Epidermal melanocyte (primary cell): ENCODE results near the gene PHETA1.

Experiments
- DNase-seq: peaks from one replicate; pipeline ENCODE4 v3.0.0; 2011; ENCODE audit warnings: low spot score; ENCODE audit not compliant: insufficient read length

Gene PHETA1, protein sequence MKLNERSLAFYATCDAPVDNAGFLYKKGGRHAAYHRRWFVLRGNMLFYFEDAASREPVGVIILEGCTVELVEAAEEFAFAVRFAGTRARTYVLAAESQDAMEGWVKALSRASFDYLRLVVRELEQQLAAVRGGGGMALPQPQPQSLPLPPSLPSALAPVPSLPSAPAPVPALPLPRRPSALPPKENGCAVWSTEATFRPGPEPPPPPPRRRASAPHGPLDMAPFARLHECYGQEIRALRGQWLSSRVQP

DNA sequence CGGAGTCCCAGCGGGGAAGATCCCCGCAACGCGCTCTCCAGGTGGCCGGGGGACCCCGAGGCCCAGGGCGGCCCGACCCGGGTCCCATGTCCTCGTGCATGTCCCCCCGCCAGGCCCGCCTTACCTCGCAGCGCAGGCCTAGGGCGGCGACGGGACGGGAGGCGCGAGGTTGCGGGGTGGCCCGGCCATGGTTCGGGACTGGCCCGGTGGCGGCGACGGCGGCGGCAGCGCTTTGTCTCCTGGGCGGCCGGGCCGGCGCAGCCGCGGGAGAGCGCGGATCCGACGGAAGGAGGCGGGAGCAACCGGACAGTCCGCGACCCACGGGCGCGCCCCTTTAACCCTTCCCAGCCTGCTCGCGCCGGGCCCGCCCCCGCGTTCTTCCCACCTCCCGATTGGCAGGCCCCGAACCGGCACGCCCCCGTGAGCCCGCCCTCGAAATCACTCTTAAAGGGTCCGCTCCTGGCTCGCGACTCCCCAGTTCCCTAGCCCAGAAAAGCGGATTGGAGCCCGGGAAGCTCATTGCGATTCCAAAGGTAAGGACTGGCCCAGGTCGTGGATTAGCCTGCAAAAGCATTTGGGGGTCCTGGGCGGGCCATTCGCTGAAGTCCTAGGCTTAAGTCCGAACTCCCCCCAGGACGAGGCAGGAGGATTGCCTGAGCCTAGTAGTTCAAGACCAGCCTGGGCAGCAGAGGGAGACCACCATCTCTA lies at the start of gene PHETA1:
TSS of gene PHETA1 (minus strand) at position 308 of the 708 bp plus-strand sequence. CDS start 5,668 bp downstream, outside the sequence.
- peak; percentile 98 for DNase-seq

DNA sequence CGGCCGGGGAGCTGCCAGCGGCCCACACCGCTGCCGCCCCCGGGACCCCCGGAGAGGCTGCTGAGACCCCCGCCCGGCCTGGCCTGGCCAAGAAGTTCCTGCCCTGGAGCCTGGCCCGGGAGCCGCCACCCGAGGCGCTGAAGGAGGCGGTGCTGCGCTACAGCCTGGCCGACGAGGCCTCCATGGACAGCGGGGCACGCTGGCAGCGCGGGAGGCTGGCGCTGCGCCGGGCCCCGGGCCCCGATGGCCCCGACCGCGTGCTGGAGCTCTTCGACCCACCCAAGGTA lies 49.6 kb upstream of the PHETA1 start:
- no peak for DNase-seq

DNA sequence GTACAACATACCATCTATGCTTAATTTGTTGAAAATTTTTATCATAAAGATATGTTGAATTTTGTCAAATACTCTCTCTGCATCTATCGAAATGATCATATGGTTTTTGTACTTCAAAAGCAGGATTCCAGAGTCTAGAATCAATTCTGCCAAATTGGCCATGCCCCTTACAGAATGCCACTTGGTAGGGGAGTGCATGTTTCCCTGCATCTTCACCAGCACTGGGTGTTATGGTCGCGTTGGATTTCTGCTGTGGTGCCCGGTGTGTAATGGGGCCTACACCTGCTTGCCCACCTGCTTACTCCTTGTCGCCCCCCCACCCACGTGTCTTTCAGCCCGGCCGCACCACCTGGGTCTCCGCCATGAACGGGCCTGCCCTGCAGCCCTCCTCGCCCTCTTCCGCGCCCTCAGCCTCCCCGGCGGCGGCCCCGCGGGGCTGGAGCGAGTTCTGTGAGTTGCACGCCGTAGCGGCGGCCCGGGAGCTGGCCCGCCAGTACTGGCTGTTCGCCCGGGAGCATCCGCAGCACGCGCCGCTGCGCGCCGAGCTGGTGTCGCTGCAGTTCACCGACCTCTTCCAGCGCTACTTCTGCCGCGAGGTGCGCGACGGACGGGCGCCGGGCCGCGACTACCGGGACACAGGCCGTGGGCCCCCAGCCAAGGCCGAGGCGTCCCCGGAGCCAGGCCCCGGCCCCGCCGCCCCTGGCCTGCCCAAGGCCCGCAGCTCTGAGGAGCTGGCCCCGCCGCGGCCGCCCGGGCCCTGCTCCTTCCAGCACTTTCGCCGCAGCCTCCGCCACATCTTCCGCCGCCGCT lies 49.1 kb upstream of the PHETA1 start:
- DNase-seq = no peak

DNA sequence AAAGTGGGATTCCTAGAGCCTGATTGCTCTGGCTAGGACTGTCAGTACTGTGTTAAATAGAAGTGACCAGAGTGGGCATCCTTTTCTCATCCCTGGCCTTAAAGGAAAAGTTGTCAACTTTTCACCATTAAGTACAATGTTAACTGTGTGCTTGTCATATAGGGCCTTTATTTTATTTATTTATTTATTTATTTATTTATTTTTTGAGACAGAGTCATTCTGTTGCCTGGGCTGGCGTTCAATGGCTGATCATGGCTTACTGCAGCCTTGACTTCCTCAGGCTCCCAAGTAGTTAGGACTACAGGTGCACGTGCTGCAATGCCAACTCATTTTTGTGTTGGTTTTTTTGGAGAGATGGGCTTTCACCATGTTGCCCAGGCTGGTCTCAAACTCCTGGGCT lies 48.4 kb upstream of the PHETA1 start:
- no peak for DNase-seq

DNA sequence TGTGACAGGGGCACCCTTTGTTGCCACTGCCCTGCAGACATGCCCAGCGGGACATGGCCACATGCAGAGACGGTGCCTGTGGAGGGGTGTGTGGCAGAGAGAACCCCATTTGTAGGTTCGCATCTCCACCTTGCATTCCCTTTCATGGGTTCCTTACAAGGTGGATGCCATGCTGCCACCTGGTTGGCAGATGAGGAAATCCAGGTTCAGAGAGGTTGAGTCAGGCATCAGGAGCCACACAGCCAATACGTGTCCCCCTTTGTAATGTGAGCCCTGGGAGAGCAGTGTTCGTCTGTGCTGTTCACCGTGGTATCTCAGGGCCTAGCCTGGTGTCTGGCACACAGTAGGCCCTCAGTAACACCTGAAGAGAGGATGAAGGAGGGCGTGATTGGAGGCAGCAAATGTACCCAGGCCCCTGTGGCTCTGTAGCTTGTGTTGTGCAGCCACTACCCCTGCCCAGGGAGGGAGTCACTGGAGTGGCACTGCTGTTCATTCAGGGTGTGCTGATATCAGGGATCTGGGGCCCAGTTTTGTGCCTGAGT lies 45.9 kb upstream of the PHETA1 start:
- no peak for DNase-seq

DNA sequence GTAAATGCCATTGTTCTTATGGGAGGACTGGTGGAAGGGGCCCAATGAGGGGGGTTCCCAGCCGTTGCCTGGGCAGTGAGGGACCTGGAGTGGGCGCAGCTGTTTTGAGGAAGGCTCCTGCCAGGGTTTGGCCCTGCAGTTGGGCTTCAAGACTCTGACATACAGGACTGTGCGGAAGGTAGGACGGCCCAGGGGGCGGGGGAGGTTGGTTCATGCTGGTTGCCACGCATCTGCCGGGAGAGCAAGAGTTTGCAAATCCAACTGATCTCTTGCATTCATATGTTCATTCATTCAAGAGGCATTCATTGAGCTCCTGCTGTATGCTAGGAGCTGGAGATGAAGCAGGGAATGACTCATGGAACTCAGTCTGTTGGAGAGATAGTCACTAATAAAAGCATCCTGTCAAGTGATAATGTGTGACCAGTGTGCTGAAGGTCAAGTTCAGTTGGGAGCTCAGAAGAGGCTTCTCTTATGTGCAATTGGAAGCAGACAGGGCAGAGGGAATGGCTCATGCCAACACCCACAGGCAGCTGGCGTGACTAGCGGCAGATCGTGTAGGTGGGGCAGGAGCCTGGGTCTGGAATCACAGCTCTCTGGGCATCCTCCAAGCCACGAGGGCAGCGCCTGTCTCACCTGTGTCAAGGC lies 44.7 kb upstream of the PHETA1 start:
- DNase-seq = peak; percentile 69

DNA sequence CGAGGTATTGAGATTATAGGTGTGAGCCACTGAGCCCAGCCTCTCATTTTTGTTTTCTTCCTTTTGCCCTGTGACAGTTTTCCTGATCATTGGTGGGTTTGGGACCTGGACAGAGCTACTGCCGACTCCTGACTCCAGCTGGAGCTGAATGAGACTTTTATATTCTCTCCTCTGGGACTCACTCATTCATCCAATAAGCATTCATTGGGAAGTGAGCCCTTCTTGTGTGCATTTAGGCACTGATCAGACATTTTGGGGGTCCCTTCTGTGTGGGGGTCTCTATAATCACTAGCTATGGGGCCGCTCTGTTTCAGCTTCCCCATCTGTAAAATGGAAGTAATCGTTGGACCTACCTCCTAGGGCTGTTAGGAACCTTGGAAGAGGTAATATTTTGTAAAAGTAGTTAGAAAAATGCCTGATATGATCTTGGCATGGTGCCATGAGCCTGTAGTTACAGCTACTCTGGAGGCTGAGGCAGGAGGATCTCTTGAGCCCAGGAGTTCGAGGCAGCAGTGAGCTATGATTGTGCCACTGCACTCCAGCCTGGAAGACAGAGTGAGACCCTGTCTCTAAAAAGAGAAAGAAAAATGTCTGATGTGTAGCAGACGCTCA lies 44.0 kb upstream of the PHETA1 start:
- DNase-seq = no peak

DNA sequence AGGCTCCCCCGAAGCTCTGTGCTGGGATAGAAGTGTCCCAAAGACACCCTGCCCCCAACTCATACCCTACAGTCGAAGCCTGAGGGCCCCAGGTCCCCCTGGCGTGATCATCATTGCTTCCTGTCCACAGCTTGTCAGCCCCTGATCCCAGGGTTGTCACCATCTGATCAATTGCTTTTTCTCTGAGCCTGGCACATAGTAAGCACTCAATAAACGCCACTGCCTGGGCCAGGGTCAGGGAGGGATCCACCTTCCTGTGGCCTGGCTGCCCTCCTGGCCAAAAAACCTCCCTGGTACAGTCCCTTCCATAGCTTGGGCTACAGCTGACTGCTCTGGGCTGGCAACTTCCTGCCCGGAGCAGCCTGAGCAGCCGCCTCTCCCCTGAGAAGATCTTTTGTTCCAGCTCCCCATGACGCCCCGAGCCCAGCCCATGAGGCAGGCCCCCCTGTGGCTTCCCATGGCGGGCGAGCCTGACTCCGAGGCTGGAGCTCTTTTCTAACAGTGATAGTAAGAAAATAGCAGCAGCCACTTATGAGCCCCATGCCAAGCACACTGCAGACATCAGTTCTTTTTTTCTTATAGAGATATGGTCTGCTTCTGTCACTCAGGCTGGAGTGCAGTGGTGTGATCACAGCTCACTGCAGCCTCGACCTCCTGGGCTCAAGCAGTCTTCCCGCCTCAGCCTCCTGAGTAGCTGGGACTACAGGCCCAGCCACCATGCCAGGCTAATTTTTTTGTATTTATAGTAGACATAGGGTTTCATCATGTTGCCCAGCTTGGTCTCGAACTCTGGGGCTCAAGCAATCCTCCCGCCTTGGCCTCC lies 43.3 kb upstream of the PHETA1 start:
- peak; percentile 84 for DNase-seq

DNA sequence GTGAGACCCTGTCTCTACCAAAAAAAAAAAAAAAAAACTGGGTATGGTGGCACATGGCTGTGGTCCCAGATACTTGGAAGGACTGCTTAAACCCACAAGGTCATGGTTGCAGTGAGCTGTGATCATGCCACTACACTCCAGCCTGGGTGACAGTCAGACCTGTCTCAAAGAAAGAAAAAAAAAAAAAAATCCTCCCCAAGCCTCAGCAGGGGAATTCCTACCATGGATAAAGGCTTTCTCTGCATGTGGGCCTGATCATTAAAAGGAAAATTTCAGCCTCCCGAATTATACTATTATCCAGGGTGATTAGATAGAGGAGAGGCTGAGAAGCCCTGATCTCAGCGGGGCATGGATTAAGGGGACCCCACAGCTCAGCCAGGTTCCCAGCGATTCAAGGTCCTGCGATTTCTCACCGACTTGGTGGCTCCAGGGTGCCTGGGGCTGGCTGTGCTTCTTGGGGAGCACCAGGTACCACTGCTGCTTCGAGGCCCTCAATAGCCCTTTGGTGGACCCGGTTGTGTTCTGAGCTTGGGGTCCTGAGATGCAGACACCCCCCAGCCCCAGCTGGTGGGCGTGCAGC lies 42.4 kb upstream of the PHETA1 start:
- no peak for DNase-seq

DNA sequence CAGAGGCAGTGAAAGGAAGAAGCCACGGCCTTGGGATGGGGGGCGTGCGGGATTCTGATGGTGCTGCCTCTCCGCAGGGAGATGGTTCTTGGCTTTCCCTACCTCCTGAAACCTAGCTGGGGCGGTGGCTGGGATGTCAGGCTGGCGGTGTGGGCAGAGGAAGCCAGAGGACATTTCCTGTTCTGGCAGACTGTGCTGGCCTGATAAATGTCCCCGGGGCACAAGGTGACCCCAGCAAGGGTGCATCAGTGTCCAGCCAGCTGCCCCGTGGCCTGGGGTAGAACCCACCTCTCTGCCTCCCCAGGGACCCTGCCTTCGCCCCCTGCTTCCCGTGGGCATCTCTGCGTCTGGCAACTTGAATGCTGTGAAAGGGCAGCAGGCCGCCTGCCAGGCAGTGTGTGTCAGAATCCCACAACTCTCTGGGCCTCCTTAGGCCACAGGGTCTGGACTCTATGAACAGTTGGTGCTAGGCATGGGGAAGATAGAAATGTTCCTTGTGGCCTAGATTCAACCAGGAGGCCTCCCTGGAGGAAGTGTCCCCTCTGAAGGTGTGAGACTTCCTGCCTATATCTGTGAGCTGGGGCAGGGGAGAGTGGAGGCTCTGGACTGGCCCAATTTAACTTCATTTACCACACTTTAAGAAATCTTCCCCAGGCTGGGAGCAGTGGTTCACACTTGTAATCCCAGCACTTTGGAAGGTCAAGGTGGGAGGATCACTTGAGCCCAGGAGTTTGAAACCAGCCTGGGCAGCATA lies 41.7 kb upstream of the PHETA1 start:
- no peak for DNase-seq

DNA sequence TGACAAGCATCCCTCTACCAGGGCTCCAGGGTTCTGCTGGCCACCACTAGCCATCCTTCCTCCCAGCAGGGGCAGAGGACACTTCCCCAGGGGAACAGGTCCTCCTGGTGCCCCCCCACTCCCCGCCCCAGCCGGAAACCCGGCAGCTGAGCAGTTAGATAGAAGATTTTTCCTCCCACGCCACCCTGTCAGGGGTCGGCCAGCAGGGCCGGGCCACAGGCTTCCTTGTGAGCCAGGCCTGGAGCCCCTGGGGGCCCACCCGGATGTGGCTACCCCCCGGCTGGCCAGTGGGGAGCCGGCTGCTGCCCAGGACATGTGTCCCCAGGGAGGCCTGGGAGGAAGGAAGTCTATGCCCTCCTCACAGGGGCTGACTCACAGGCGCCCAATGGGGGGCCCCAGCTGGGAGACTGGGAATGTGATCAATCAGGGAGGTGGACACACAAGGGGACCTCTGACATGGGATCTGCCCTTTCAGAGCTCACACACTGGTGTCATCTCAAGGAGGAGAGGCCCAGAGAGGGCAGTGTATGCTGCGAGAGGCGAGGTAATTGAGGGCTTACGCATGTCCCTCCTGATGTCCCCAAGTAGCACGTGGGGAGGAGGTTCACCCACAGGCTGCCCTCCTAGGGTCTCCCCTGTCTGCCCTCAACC lies 41.0 kb upstream of the PHETA1 start:
- DNase-seq = no peak

DNA sequence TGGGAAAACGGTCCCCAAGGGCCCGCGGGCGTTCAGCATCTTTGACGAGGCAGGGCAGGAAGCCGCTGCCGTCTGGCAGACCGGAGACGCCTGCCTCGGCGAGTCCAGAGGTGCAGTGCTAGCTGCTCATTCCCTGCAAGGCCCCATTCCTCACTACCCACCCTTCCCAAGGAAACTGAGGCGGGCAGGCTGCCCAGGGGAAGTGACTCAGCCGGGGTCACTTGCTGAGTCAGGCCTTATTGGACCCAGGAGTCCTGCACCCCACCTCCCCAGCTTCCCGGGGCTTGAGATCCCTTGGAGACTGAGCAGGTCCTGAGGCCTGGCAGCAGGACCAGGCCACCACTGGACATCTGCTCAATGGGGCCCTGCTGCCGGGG lies 40.5 kb upstream of the PHETA1 start:
- DNase-seq = no peak

DNA sequence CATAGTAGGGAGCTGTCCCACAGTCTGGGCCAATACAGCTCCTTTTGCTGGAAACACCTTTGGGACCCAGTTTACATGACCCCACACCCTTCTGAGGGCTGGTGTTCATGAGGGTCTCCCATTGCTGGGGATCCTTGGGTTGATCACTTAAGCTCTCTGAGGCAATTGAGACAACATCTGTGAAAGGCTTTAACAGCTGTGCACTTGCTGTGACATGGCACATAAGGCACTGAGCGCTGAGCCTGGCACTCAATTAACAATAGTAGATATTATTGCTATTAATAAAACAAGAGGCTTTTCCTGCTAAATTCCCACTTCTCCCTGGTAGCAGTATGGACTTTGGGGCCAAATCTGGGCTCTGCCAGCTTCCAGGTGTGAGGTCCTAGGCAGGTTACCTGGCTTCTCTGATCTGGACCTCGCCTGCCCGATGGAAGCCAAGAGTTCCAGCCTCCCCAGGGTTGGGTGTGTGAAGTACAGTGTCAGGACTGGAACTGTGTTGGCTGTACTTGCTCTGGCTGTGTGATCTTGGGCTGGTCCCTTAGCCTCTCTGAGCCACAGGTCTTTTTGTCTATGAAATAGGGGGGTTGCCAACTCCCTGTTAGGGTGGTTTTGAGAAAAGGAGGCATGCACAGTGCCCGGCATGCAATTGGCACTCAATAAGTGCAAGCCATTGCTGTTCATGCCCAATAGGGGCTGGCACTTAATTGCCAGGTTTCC lies 39.9 kb upstream of the PHETA1 start:
- DNase-seq = no peak

DNA sequence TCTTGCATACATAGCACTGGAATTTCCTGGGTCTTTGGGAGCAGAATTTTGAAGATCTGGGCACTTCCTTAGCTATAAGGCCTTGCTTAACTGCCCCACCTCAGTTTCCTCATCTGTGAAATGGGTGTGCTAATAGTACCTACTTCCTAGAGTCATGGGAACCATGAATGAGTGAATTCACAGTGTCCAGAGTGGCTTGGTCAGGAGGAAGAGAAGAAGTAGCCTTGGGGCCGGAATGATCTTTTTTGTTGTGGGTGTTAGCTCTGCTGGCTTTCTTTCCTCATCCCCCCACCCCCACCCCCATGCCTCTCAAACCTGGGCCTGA lies 39.2 kb upstream of the PHETA1 start:
- no peak for DNase-seq

DNA sequence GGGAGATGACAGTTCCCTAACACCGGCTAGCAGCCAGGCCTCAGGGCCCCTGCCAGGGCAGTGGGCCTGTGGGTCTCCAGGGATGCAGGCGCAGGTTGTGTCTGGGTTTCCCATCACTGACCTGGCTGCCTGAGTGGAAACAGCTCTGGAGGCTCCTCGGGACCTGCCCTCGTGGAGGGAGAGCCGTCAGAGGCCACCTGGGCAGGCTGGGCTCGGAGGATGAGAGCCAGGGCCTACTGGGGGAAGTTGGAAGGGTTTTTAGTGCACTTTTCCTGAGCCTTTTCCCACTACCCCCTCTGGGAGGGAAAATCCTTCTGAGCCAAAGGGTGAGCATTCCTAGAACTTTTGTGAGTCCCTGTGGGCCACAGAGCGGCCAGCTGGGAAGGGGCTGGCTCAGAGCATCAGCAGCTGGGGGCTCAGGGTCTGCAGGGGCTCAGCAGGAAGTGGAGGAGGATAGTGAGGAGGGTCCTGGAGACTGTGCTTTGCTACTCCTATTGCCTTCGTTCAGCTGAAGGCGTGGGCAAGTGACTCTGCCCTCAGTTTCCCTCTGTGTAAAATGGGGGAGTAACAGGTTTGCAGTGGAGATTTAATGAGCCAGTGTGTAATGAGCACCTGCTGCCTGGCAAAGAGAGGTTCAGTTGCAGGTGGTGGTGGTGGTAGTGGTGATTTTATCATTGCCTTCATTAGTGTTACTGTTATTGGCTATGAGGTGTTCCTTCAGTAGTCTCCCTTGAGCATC lies 38.7 kb upstream of the PHETA1 start:
- DNase-seq = no peak

DNA sequence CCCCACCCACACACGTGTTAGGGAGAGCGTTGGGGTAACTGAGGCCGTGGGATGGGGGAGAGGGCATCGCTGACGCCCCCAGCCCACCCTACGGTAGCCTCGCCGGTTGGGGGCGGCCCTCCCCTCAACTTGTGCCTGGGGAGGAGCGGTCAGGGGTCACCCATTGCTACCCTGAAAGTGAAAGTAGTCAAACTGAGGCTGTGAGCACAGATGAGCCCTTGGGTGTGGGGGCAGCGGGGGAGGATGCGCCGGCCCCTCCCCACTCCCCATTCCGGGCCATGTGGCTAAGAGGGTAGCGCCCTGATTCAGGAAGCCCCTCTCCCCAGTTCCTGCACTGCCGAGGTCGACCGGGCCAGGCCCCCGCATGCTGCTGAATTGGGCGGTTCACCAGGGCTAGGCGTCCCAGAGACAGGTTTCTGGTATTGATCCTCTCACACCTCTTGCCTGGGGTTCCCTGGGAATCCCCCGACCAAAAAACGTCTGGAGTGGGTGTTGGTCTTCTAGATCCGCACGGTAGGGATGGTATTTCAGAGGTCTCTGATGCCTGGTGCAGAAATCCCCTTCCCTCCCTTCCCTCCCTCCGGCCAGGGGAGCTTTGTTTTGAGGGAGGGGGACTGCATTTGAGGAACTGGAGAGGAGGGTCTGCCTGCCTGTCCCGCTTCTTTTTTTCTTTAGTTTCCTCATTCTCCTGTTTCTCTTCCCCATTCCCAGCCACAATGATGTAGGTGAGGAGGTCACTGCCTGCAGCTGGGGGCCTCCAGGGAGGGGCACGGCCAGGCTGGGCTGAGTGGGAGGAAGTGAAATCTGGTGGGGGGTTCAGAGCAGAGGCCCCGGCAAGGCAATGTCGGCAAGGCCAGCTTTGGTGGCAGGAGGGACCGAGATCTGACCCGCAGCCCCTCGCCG lies 37.8 kb upstream of the PHETA1 start:
- DNase-seq = no peak
